Immature natural killer cell (primary cell): ENCODE measurements around the gene RNH1. TPM values are rescaled to one million over a fixed set of nuclear protein-coding genes. Genes with fewer than 3 reads are reported as not detected.

Experiments used
- DNase-seq, 3 donors: peaks; one replicate each; pipeline ENCODE4 v3.0.0; 2022; ENCODE audit warnings: mixed read lengths in 1 of 3
- H3K27ac Mint-ChIP-seq, 6 donors: one replicate each; pipeline ENCODE4 v1.8.0; 2020; ENCODE audit warnings: mixed read lengths in 6 of 6, mild to moderate bottlenecking in 5 of 6, inconsistent platforms in 4 of 6, moderate library complexity in 3 of 6
- H3K27me3 Mint-ChIP-seq, 3 donors: one replicate each; pipeline ENCODE4 v1.8.0; 2020 to 2021; ENCODE audit warnings: low read depth in 3 of 3, mild to moderate bottlenecking in 3 of 3, mixed read lengths in 3 of 3, moderate library complexity in 3 of 3, inconsistent platforms in 1 of 3
- H3K36me3 Mint-ChIP-seq, 3 donors: one replicate each; pipeline ENCODE4 v1.8.0; 2020; ENCODE audit warnings: mixed read lengths in 3 of 3, inconsistent platforms in 2 of 3, mild to moderate bottlenecking in 2 of 3
- H3K4me1 Mint-ChIP-seq, 2 donors: one replicate each; pipeline ENCODE4 v1.8.0; 2020; ENCODE audit warnings: inconsistent platforms in 2 of 2, mild to moderate bottlenecking in 2 of 2, mixed read lengths in 2 of 2, moderate library complexity in 1 of 2
- H3K4me3 Mint-ChIP-seq, 5 donors: one replicate each; pipeline ENCODE4 v1.8.0; 2020; ENCODE audit warnings: mild to moderate bottlenecking in 5 of 5, mixed read lengths in 5 of 5, inconsistent platforms in 3 of 5, moderate library complexity in 3 of 5
- H3K9me3 Mint-ChIP-seq, 6 donors: one replicate each; pipeline ENCODE4 v1.8.0; 2020; ENCODE audit warnings: mild to moderate bottlenecking in 6 of 6, mixed read lengths in 6 of 6, inconsistent platforms in 4 of 6, moderate library complexity in 3 of 6
- polyA plus RNA-seq, 3 donors: library from polyadenylated mRNA; unstranded; fragments of 300-500 nt; fragmentation: Illumina TruSeq; gene quantifications; one replicate each; pipeline ENCODE4 v1.2.3, GENCODE V29; 2021

RNH1 gene
- polyA plus RNA-seq, 3 donors from 2014 or later, result 164 to 180 (median 168) TPM

GRCh38 chr11:533586-534395 is 26.7 kb upstream of the RNH1 start:
- Mint-ChIP-seq H3K9me3 (no peaks in the 10 kb centered on the region), H3K4me1 (peaks cover 6 to 20% of the 10 kb centered on the region in 2 donors), H3K27me3 (peaks cover 4 to 8% (median 5%) of the 10 kb centered on the region in 3 donors), H3K27ac (no peak overlapping the region), H3K36me3 (no peaks in the 10 kb centered on the region), H3K4me3 (peak overlapping the region in 2 of 5 donors; percentile 35 to 42)
- DNase-seq, result no peak

GRCh38 chr11:532986-533585 is 26.0 kb upstream of the RNH1 start:
- H3K27ac Mint-ChIP-seq, result no peak overlapping the region

GRCh38 chr11:532527-532985 is 25.5 kb upstream of the RNH1 start:
- no peaks in the 10 kb centered on the region for H3K36me3 Mint-ChIP-seq
- peaks cover 3 to 8% (median 5%) of the 10 kb centered on the region in 3 donors for H3K27me3 Mint-ChIP-seq
- no peaks in the 10 kb centered on the region for H3K9me3 Mint-ChIP-seq
- DNase-seq, result no peak
- no peak overlapping the region for H3K4me3 Mint-ChIP-seq
- H3K4me1 Mint-ChIP-seq, result peaks cover 6 to 10% of the 10 kb centered on the region in 2 donors
- no peak overlapping the region for H3K27ac Mint-ChIP-seq

More at GRCh38 chr11:532986-533585, 26.0 kb upstream of the RNH1 start:
- H3K4me3 Mint-ChIP-seq, result peak overlapping the region in 1 of 5 donors; percentile 35
- H3K4me1 Mint-ChIP-seq, result peaks cover 6 to 15% of the 10 kb centered on the region in 2 donors
- no peak for DNase-seq
- no peaks in the 10 kb centered on the region for H3K9me3 Mint-ChIP-seq
- H3K36me3 Mint-ChIP-seq, result no peaks in the 10 kb centered on the region
- H3K27me3 Mint-ChIP-seq, result peaks cover 3 to 8% (median 5%) of the 10 kb centered on the region in 3 donors

- DNase-seq, result no peak
- Mint-ChIP-seq H3K9me3 (no peaks in the 10 kb centered on the region), H3K36me3 (no peaks in the 10 kb centered on the region), H3K4me3 (peak overlapping the region in 2 of 5 donors; percentile 17 to 21), H3K4me1 (peaks cover 6 to 7% of the 10 kb centered on the region in 2 donors), H3K27ac (peak overlapping the region in 1 of 6 donors; percentile 48), H3K27me3 (peaks cover 0 to 5% (median 2%) of the 10 kb centered on the region in 3 donors)
These were observed 25.0 kb upstream of the RNH1 start for GRCh38 chr11:531919-532526.

GRCh38 chr11:530960-531831 is 24.2 kb upstream of the RNH1 start:
- no peaks in the 10 kb centered on the region for H3K9me3 Mint-ChIP-seq
- H3K27me3 Mint-ChIP-seq, result peaks cover 0 to 2% (median 0%) of the 10 kb centered on the region in 3 donors
- H3K4me3 Mint-ChIP-seq, result peak overlapping the region in 1 of 5 donors; percentile 21
- H3K36me3 Mint-ChIP-seq, result no peaks in the 10 kb centered on the region
- no peak overlapping the region for H3K27ac Mint-ChIP-seq
- DNase-seq, result no peak
- H3K4me1 Mint-ChIP-seq, result peaks cover 3 to 4% of the 10 kb centered on the region in 2 donors

- Mint-ChIP-seq H3K9me3 (no peaks in the 10 kb centered on the region), H3K36me3 (no peaks in the 10 kb centered on the region), H3K4me1 (peaks cover 0 to 2% of the 10 kb centered on the region in 2 donors), H3K27ac (no peak overlapping the region), H3K4me3 (no peak overlapping the region), H3K27me3 (no peaks in the 10 kb centered on the region)
- no peak for DNase-seq
These were observed 22.8 kb upstream of the RNH1 start for GRCh38 chr11:529728-530411.

GRCh38 chr11:528815-529727 is 22.0 kb upstream of the RNH1 start:
- no peak overlapping the region for H3K27ac Mint-ChIP-seq
- H3K4me1 Mint-ChIP-seq, result peaks cover 0 to 2% of the 10 kb centered on the region in 2 donors
- no peaks in the 10 kb centered on the region for H3K9me3 Mint-ChIP-seq
- no peaks in the 10 kb centered on the region for H3K36me3 Mint-ChIP-seq
- no peak for DNase-seq
- H3K4me3 Mint-ChIP-seq, result no peak overlapping the region
- H3K27me3 Mint-ChIP-seq, result peaks cover 0 to under 1% (median 0%) of the 10 kb centered on the region in 3 donors

- H3K4me1 Mint-ChIP-seq, result peaks cover 0 to 2% of the 10 kb centered on the region in 2 donors
- H3K36me3 Mint-ChIP-seq, result no peaks in the 10 kb centered on the region
- no peak for DNase-seq
- H3K4me3 Mint-ChIP-seq, result no peak overlapping the region
- peaks cover 0 to 4% (median 0%) of the 10 kb centered on the region in 3 donors for H3K27me3 Mint-ChIP-seq
- no peaks in the 10 kb centered on the region for H3K9me3 Mint-ChIP-seq
- no peak overlapping the region for H3K27ac Mint-ChIP-seq
These were observed 21.2 kb upstream of the RNH1 start for GRCh38 chr11:528166-528814.

GRCh38 chr11:526192-526591 is 19.1 kb upstream of the RNH1 start:
- no peaks in the 10 kb centered on the region for H3K36me3 Mint-ChIP-seq
- H3K4me3 Mint-ChIP-seq, result no peak overlapping the region
- DNase-seq, result no peak
- no peak overlapping the region for H3K27ac Mint-ChIP-seq
- no peaks in the 10 kb centered on the region for H3K9me3 Mint-ChIP-seq
- peaks cover 0 to 4% (median 0%) of the 10 kb centered on the region in 3 donors for H3K27me3 Mint-ChIP-seq
- H3K4me1 Mint-ChIP-seq, result no peaks in the 10 kb centered on the region

- peaks cover 4 to 11% (median 4%) of the 10 kb centered on the region in 3 donors for H3K27me3 Mint-ChIP-seq
- H3K9me3 Mint-ChIP-seq, result no peaks in the 10 kb centered on the region
- H3K4me3 Mint-ChIP-seq, result no peak overlapping the region
- no peaks in the 10 kb centered on the region for H3K36me3 Mint-ChIP-seq
- peaks cover 5 to 6% of the 10 kb centered on the region in 2 donors for H3K4me1 Mint-ChIP-seq
- H3K27ac Mint-ChIP-seq, result no peak overlapping the region
- DNase-seq, result no peak
These were observed 14.2 kb upstream of the RNH1 start for GRCh38 chr11:521177-521688.

GRCh38 chr11:520428-521176 is 13.6 kb upstream of the RNH1 start:
- H3K4me1 Mint-ChIP-seq, result peaks cover 5 to 6% of the 10 kb centered on the region in 2 donors
- peaks cover 4 to 11% (median 4%) of the 10 kb centered on the region in 3 donors for H3K27me3 Mint-ChIP-seq
- no peaks in the 10 kb centered on the region for H3K36me3 Mint-ChIP-seq
- no peaks in the 10 kb centered on the region for H3K9me3 Mint-ChIP-seq
- no peak for DNase-seq
- no peak overlapping the region for H3K27ac Mint-ChIP-seq
- no peak overlapping the region for H3K4me3 Mint-ChIP-seq
